ENCODE measurements around the gene UST.

Gene UST

GRCh38 chr6:149055195-149055899 lies 308.5 kb downstream of the UST start:
- no peak for DNase-seq
- peak overlapping the region; percentile 0 for H3K4me3 Mint-ChIP-seq
- peaks cover 68% of the 10 kb centered on the region for H3K4me1 Mint-ChIP-seq

GRCh38 chr6:149056777-149057463 lies 310.1 kb downstream of the UST start:
- Mint-ChIP-seq H3K9me3 (no peaks in the 10 kb centered on the region), H3K36me3 (ENCODE audit: low read depth) (peaks cover 8% of the 10 kb centered on the region), H3K27me3 (ENCODE audit: low read depth, poor library complexity) (peaks cover 2% of the 10 kb centered on the region), H3K27ac (no peak overlapping the region), H3K4me3 (no peak overlapping the region), H3K4me1 (peaks cover 80% of the 10 kb centered on the region)
- no peak for DNase-seq
- no peak for TF ChIP-seq CTCF (IDR thresholded peaks at IDR 0.05)

More at GRCh38 chr6:149055195-149055899, 308.5 kb downstream of the UST start:
- H3K27ac Mint-ChIP-seq: peak overlapping the region; percentile 38
- H3K36me3 Mint-ChIP-seq (ENCODE audit: low read depth): peaks cover 20% of the 10 kb centered on the region
- no peak for TF ChIP-seq CTCF (IDR thresholded peaks at IDR 0.05)
- no peaks in the 10 kb centered on the region for H3K9me3 Mint-ChIP-seq
- peaks cover 2% of the 10 kb centered on the region for H3K27me3 Mint-ChIP-seq (ENCODE audit: low read depth, poor library complexity)

GRCh38 chr6:149057464-149057840 lies 310.6 kb downstream of the UST start:
- H3K4me1 Mint-ChIP-seq: peaks cover 79% of the 10 kb centered on the region
- no peaks in the 10 kb centered on the region for H3K9me3 Mint-ChIP-seq
- no peak overlapping the region for H3K4me3 Mint-ChIP-seq
- H3K36me3 Mint-ChIP-seq (ENCODE audit: low read depth): peaks cover 4% of the 10 kb centered on the region
- H3K27me3 Mint-ChIP-seq (ENCODE audit: low read depth, poor library complexity): peaks cover 2% of the 10 kb centered on the region
- no peak for TF ChIP-seq CTCF (IDR thresholded peaks at IDR 0.05)
- no peak overlapping the region for H3K27ac Mint-ChIP-seq
- DNase-seq: no peak

- H3K4me3 Mint-ChIP-seq: peak overlapping the region; percentile 5
- no peaks in the 10 kb centered on the region for H3K36me3 Mint-ChIP-seq (ENCODE audit: low read depth)
- H3K27ac Mint-ChIP-seq: peak overlapping the region; percentile 5
- peaks cover 80% of the 10 kb centered on the region for H3K4me1 Mint-ChIP-seq
- no peaks in the 10 kb centered on the region for H3K9me3 Mint-ChIP-seq
- H3K27me3 Mint-ChIP-seq (ENCODE audit: low read depth, poor library complexity): peaks cover 2% of the 10 kb centered on the region
- DNase-seq: no peak
- no peak for TF ChIP-seq CTCF (IDR thresholded peaks at IDR 0.05)
These were observed 312.7 kb downstream of the UST start for GRCh38 chr6:149059557-149059956.

DNA sequence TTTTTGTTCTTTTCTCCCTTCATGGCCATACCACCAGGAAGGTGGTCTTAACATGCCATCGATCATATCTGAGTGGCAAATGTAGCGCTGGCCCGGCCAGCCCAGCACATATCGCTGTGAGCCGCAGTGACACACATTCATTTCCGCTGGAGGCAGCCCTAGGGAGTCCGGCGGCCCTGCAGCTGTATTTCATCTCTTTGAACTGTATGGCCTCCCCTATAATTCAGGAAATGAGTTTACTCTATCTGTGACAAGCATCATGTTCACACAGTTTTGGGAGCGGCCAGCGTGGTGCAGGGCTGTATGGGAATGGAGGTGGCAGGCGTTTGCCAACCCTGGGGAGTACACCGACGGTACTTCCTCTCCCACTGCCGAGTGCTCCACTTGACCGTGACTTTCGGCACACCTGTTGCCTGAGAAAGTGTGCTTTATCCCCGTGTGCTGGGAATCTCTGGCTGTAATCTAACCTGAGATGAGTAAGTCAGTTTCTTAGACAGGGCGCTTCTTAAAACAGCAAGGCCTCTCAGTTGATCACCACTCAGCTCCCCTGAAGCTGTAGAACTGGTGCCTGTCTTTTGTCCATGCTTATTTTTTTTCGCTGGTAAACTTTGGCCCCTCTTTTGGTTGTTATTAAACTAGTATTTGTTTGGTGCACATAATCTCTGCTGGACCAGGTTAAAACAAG lies 313.6 kb downstream of the UST start:
- Mint-ChIP-seq H3K27ac (peak overlapping the region; percentile 85), H3K36me3 (ENCODE audit: low read depth) (no peaks in the 10 kb centered on the region), H3K4me1 (peaks cover 71% of the 10 kb centered on the region), H3K9me3 (no peaks in the 10 kb centered on the region), H3K4me3 (no peak overlapping the region), H3K27me3 (ENCODE audit: low read depth, poor library complexity) (peaks cover 2% of the 10 kb centered on the region)
- TF ChIP-seq CTCF (IDR thresholded peaks at IDR 0.05): no peak
- DNase-seq: no peak

Data from nephron progenitor cell (in vitro differentiated cells).